Mononuclear cell (primary cell): Measurements from ENCODE around the gene GOLGA6L6. TPM values are rescaled to one million over a fixed set of nuclear protein-coding genes. Genes with fewer than 3 reads are reported as not detected.
"Not testable (repeated sequence)": the region's sequence is repeated elsewhere in the genome, so short reads cannot be mapped to it uniquely, and the experiment has no call there.

ENCODE experiments used
- H3K27me3 ChIP-seq: 2 replicates; pipeline ENCODE4 v1.6.0; 2011; ENCODE audit warnings: low read length, control low read depth; ENCODE audit not compliant: insufficient read depth
- H3K4me1 ChIP-seq: 2 replicates; pipeline ENCODE4 v1.5.1; 2011; ENCODE audit warnings: mild to moderate bottlenecking, low read length, control low read depth; ENCODE audit not compliant: insufficient read depth
- H3K4me3 ChIP-seq: 2 replicates; pipeline ENCODE4 v1.5.1; 2011; ENCODE audit warnings: mild to moderate bottlenecking, low read length, moderate library complexity
- H3K9me3 ChIP-seq: 2 replicates; pipeline ENCODE4 v1.5.1; 2011; ENCODE audit warnings: low read depth, mild to moderate bottlenecking, control low read depth, low read length
- total RNA-seq: library from RNA; depleted of rRNA; stranded (reverse); fragments of >200 nt; gene quantifications from one replicate; pipeline ENCODE4 v1.2.3, GENCODE V29; 2012

Gene GOLGA6L6
- total RNA-seq, 1 donor: 0.10 TPM

GRCh38 chr15:20489320-20489719 is 52.3 kb downstream of the GOLGA6L6 start:
- H3K27me3 ChIP-seq, H3K9me3 ChIP-seq, H3K4me1 ChIP-seq, H3K4me3 ChIP-seq: not testable (repeated sequence)
